ENCODE measurements around the gene GRIK1.

GRIK1 gene

DNA sequence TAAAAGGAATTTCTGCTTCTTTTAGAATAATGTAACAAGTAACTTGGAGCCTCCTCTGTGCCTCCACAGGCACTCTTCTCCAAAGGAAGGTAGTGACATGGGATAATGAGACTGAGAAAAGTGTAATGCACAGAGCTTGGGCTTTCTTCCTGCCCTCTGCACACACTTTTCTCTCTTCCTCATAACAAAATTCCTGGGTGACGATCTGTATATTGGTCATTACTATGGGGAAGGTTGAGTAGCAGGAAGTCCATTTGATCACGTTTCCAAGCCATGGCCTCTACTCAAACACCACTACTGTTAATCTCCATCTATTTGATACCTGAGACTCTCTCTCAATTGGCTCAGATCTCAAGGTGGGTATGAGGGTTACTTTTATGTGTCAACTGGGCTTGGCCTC lies 113.9 kb downstream of the GRIK1 start:
- no peak for DNase-seq (ENCODE audit: low spot score)
- in situ Hi-C loops (cut with MboI; ENCODE audit: low sequenced_read_pairs, unreplicated experiment): loop anchor here (25.0 kb wide), 1 partner anchor 739 kb away; no protein-coding TSS in a partner anchor

DNA sequence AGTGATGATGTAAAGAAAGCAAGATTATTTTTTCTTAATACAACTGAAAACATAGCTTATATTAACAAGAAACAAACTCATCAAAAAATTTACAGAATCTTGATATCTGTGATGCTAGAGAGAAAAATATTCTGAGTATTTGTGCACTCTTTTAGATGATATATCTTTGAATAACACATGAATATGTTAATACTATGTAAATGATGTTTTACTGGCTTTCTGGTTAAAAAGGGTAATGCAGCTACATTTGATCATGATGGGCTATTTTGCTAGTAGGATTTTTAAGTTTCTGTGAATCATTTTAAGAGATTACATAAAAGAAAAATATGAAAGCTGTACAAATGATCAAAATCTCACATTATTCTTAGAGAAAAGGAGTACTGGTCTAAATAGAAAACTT lies 114.5 kb downstream of the GRIK1 start:
- DNase-seq (ENCODE audit: low spot score): no peak
- TF ChIP-seq, protein P1, sequence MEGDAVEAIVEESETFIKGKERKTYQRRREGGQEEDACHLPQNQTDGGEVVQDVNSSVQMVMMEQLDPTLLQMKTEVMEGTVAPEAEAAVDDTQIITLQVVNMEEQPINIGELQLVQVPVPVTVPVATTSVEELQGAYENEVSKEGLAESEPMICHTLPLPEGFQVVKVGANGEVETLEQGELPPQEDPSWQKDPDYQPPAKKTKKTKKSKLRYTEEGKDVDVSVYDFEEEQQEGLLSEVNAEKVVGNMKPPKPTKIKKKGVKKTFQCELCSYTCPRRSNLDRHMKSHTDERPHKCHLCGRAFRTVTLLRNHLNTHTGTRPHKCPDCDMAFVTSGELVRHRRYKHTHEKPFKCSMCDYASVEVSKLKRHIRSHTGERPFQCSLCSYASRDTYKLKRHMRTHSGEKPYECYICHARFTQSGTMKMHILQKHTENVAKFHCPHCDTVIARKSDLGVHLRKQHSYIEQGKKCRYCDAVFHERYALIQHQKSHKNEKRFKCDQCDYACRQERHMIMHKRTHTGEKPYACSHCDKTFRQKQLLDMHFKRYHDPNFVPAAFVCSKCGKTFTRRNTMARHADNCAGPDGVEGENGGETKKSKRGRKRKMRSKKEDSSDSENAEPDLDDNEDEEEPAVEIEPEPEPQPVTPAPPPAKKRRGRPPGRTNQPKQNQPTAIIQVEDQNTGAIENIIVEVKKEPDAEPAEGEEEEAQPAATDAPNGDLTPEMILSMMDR (IDR thresholded peaks at IDR 0.05; ENCODE audit: borderline replicate concordance, control extremely low read depth, extremely low read depth, insufficient read depth, missing control alignments): no peak
- in situ Hi-C loops (cut with MboI; ENCODE audit: low sequenced_read_pairs, unreplicated experiment): loop anchor here (25.0 kb wide), 1 partner anchor 738 kb away; no protein-coding TSS in a partner anchor

More for the DNA sequence above, 113.9 kb downstream of the GRIK1 start:
- TF ChIP-seq, protein P1 (IDR thresholded peaks at IDR 0.05; ENCODE audit: borderline replicate concordance, control extremely low read depth, extremely low read depth, insufficient read depth, missing control alignments): no peak

DNA sequence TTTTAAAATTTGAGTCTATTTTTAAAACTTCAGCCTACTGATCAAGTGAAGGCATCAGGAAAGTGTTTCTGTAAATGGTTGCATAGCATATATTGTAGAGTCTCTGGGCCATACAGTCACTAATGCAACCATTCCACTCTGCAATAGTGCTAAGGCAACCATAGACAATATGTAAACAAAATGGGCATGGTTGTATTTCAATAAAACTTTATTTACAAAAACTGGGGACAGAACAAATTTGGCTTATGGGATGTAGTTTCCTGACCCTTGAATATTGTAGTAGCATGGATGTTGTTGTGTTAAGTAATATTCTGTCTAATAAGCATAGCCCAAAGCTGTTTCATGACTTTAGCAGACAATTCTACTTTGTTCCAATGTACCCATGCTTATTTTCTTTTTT lies 117.7 kb downstream of the GRIK1 start:
- in situ Hi-C loops (cut with MboI; ENCODE audit: low sequenced_read_pairs, unreplicated experiment): no loop called here
- DNase-seq (ENCODE audit: low spot score): no peak
- TF ChIP-seq, protein P1 (IDR thresholded peaks at IDR 0.05; ENCODE audit: borderline replicate concordance, control extremely low read depth, extremely low read depth, insufficient read depth, missing control alignments): no peak

DNA sequence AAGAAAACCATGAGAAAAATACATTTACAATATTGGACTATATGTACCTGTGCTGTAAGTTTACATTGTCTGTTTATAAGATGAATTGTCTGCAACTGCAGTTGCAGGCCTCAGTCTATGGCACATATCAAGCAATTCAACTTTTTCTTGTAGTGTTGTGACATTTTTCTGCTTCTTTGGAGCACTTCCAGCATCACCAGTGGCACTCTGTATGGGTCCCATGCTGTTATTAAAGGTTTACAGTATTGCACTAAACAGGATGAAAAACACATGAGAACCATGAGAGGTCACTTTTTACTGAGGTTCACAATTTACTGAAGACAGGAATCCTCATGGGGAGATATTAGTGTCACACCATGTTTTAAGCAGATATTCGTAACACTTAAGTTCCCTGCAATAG lies 118.6 kb downstream of the GRIK1 start:
- in situ Hi-C loops (cut with MboI; ENCODE audit: low sequenced_read_pairs, unreplicated experiment): no loop called here
- DNase-seq (ENCODE audit: low spot score): no peak
- TF ChIP-seq, protein P1 (IDR thresholded peaks at IDR 0.05; ENCODE audit: borderline replicate concordance, control extremely low read depth, extremely low read depth, insufficient read depth, missing control alignments): no peak

DNA sequence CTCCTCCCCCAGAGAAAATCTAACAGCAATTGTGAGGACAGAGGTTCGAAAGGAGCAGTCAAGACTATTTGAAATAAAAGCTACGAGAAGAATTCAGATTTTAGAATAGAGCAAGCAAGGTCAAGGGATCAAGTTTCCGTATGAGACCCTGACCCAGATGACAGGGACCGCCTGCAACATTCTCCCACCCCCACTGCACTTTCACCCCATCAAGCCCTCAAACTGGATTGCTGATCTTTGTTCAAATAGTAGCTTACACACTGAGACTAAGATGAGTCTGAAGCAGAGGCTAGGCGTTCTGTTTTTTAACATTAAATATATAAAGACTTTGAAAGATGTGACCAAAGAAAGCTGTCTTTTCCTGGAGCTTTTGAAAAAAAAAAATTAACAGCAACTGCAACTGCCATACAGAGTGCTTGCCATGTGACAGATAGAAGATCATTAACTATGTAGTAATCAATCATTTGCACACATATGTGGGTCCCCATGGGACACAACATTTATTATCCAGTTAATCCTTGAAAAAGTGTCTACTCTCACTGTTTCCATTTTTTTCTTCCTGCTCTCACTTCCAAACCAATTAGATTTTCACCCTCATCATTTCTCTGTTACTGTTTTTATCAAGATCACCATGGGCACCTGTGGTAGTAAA lies 120.0 kb downstream of the GRIK1 start:
- in situ Hi-C loops (cut with MboI; ENCODE audit: low sequenced_read_pairs, unreplicated experiment): no loop called here
- TF ChIP-seq, protein P1 (IDR thresholded peaks at IDR 0.05; ENCODE audit: borderline replicate concordance, control extremely low read depth, extremely low read depth, insufficient read depth, missing control alignments): no peak
- DNase-seq (ENCODE audit: low spot score): no peak

DNA sequence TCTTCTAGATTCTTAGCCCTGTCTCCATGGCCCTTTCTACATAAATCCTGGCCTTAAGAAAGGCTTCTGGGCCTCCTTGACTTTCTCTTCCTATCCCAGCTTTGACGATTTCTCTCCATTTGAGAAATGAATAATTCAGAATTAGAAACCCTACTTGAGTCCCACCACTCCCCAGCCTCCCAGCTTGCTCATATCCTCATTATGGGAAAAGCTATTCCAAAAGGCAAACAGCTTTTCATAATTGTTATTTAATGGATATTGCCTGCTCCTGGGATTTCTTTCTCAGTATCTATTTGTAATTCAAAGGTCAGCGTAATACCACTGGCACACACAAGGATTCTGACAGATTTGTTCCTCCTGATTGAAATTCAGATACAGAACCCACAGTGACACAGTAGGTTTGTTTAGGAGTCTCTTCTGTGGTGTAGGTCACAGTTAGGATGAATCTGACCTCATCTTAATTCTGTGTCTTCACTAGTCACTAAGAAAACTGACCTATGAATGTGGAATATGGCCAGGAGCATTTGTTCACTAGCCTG lies 121.3 kb downstream of the GRIK1 start:
- DNase-seq (ENCODE audit: low spot score): no peak
- in situ Hi-C loops (cut with MboI; ENCODE audit: low sequenced_read_pairs, unreplicated experiment): no loop called here
- TF ChIP-seq, protein P1 (IDR thresholded peaks at IDR 0.05; ENCODE audit: borderline replicate concordance, control extremely low read depth, extremely low read depth, insufficient read depth, missing control alignments): no peak

All from GM13976 (cell line).